ENCODE data around the gene FOXA2. TPM values are rescaled to one million over a fixed set of nuclear protein-coding genes. Genes with fewer than 3 reads are reported as not detected.

The FOXA2 gene
- polyA plus RNA-seq, 1 donor from 2014 or later: not detected

DNA sequence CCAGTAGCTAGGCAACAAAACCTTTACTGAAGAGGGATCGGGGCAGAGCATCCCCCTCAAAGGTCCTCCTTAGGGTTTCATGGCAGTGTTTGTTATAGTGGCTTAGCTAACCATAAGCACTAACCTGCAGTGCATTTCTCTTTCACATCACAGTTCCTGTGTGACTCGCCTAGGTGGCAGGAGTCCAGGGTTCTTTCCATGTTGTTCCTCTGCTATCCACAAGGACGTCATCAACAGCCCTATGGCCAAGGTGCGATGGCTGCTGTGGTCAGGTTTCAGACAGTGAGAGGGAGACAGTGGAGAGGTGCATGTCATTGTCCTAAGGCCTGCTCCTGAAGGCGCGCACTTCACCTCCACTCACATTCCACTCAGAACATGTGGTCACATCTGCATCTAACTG is 38.8 kb upstream of the FOXA2 start:
- Histone ChIP-seq H3K9me2 (ENCODE audit: insufficient read depth, low read length) (no peaks in the 10 kb centered on the region), H3K27me3 (ENCODE audit: insufficient read depth, low read depth, low read length) (no peaks in the 10 kb centered on the region), H3K4me3 (ENCODE audit: low read length) (no peak overlapping the region), H4K20me1 (ENCODE audit: insufficient read depth) (no peaks in the 10 kb centered on the region), H3F3A (ENCODE audit: insufficient read depth, low read length, poor library complexity, severe bottlenecking) (no peaks in the 10 kb centered on the region), H3K9me3 (ENCODE audit: low read length) (no peaks in the 10 kb centered on the region), H2AFZ (ENCODE audit: low read depth, low read length) (no peak overlapping the region), H3K36me3 (ENCODE audit: insufficient read depth, low read length) (no peaks in the 10 kb centered on the region), H3K9ac (ENCODE audit: low read length) (no peak overlapping the region), H3K79me2 (replicated peaks; ENCODE audit: insufficient read depth, low read length) (no peaks in the 10 kb centered on the region), H3K4me2 (ENCODE audit: low read length) (no peak overlapping the region), H3K27ac (ENCODE audit: low read length) (no peak overlapping the region)
- TF ChIP-seq EZH2 (IDR thresholded peaks at IDR 0.05; ENCODE audit: borderline replicate concordance, insufficient read depth, low read length, poor library complexity, severe bottlenecking) (no peak), MXI1 (conservative IDR thresholded peaks at IDR 0.05; ENCODE audit: poor library complexity, severe bottlenecking) (no peak), SMC3 (conservative IDR thresholded peaks at IDR 0.05; ENCODE audit: poor library complexity) (no peak), EP300 (conservative IDR thresholded peaks at IDR 0.05; ENCODE audit: poor library complexity, severe bottlenecking) (no peak), POLR2AphosphoS5 (IDR thresholded peaks at IDR 0.05) (no peak), TAF1 (IDR thresholded peaks at IDR 0.05; ENCODE audit: low read depth) (no peak), RAD21 (conservative IDR thresholded peaks at IDR 0.05) (no peak)
- TF ChIP-seq, protein P1, sequence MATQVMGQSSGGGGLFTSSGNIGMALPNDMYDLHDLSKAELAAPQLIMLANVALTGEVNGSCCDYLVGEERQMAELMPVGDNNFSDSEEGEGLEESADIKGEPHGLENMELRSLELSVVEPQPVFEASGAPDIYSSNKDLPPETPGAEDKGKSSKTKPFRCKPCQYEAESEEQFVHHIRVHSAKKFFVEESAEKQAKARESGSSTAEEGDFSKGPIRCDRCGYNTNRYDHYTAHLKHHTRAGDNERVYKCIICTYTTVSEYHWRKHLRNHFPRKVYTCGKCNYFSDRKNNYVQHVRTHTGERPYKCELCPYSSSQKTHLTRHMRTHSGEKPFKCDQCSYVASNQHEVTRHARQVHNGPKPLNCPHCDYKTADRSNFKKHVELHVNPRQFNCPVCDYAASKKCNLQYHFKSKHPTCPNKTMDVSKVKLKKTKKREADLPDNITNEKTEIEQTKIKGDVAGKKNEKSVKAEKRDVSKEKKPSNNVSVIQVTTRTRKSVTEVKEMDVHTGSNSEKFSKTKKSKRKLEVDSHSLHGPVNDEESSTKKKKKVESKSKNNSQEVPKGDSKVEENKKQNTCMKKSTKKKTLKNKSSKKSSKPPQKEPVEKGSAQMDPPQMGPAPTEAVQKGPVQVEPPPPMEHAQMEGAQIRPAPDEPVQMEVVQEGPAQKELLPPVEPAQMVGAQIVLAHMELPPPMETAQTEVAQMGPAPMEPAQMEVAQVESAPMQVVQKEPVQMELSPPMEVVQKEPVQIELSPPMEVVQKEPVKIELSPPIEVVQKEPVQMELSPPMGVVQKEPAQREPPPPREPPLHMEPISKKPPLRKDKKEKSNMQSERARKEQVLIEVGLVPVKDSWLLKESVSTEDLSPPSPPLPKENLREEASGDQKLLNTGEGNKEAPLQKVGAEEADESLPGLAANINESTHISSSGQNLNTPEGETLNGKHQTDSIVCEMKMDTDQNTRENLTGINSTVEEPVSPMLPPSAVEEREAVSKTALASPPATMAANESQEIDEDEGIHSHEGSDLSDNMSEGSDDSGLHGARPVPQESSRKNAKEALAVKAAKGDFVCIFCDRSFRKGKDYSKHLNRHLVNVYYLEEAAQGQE (IDR thresholded peaks at IDR 0.05; ENCODE audit: borderline replicate concordance): no peak
- TF ChIP-seq, protein P2, sequence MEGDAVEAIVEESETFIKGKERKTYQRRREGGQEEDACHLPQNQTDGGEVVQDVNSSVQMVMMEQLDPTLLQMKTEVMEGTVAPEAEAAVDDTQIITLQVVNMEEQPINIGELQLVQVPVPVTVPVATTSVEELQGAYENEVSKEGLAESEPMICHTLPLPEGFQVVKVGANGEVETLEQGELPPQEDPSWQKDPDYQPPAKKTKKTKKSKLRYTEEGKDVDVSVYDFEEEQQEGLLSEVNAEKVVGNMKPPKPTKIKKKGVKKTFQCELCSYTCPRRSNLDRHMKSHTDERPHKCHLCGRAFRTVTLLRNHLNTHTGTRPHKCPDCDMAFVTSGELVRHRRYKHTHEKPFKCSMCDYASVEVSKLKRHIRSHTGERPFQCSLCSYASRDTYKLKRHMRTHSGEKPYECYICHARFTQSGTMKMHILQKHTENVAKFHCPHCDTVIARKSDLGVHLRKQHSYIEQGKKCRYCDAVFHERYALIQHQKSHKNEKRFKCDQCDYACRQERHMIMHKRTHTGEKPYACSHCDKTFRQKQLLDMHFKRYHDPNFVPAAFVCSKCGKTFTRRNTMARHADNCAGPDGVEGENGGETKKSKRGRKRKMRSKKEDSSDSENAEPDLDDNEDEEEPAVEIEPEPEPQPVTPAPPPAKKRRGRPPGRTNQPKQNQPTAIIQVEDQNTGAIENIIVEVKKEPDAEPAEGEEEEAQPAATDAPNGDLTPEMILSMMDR (IDR thresholded peaks at IDR 0.05; ENCODE audit: poor library complexity, severe bottlenecking): no peak

DNA sequence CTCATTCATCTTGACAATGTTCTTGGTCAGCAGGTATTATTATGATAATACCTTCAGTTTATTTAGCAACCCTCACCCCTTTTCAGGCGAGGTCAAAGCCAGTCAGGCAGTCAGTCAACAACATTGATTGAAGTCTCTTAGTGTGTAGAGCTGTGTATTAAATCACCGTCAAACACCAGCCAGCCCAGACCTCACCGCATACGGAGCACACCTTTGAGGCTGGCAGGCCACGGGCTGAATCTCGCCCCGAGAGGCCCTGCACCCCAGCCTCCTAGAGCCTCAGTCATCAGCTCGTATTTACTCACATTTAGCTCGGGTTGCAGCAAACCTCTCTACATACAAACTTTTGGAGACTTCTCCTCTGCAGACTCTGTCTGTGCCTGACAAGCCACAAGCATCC is 36.0 kb upstream of the FOXA2 start:
- Histone ChIP-seq H3K9ac (ENCODE audit: low read length) (no peak overlapping the region), H3K4me2 (ENCODE audit: low read length) (no peak overlapping the region), H3K36me3 (ENCODE audit: insufficient read depth, low read length) (no peaks in the 10 kb centered on the region), H3K9me2 (ENCODE audit: insufficient read depth, low read length) (no peaks in the 10 kb centered on the region), H3K79me2 (replicated peaks; ENCODE audit: insufficient read depth, low read length) (no peaks in the 10 kb centered on the region), H3F3A (ENCODE audit: insufficient read depth, low read length, poor library complexity, severe bottlenecking) (no peaks in the 10 kb centered on the region), H3K27me3 (ENCODE audit: insufficient read depth, low read depth, low read length) (no peaks in the 10 kb centered on the region), H3K4me3 (ENCODE audit: low read length) (no peak overlapping the region), H3K27ac (ENCODE audit: low read length) (no peak overlapping the region), H4K20me1 (ENCODE audit: insufficient read depth) (no peaks in the 10 kb centered on the region), H3K9me3 (ENCODE audit: low read length) (no peaks in the 10 kb centered on the region), H2AFZ (ENCODE audit: low read depth, low read length) (no peak overlapping the region)
- TF ChIP-seq TAF1 (IDR thresholded peaks at IDR 0.05; ENCODE audit: low read depth) (no peak), EP300 (conservative IDR thresholded peaks at IDR 0.05; ENCODE audit: poor library complexity, severe bottlenecking) (no peak), POLR2AphosphoS5 (IDR thresholded peaks at IDR 0.05) (no peak), MXI1 (conservative IDR thresholded peaks at IDR 0.05; ENCODE audit: poor library complexity, severe bottlenecking) (no peak), RAD21 (conservative IDR thresholded peaks at IDR 0.05) (no peak), EZH2 (IDR thresholded peaks at IDR 0.05; ENCODE audit: borderline replicate concordance, insufficient read depth, low read length, poor library complexity, severe bottlenecking) (no peak), SMC3 (conservative IDR thresholded peaks at IDR 0.05; ENCODE audit: poor library complexity) (no peak)
- TF ChIP-seq, protein P2 (IDR thresholded peaks at IDR 0.05; ENCODE audit: poor library complexity, severe bottlenecking): no peak
- TF ChIP-seq, protein P1 (IDR thresholded peaks at IDR 0.05; ENCODE audit: borderline replicate concordance): no peak
